HG02884 (cell line): ENCODE data around the gene RUNX2.
"Not testable (repeated sequence)": the region's sequence is repeated elsewhere in the genome, so short reads cannot be mapped to it uniquely, and the experiment has no call there.

Experiments used
- ATAC-seq: cut with Tn5 transposase; IDR thresholded peaks from one replicate; pipeline ENCODE4 v1.9.1; 2021; ENCODE audit warnings: mild to moderate bottlenecking, moderate library complexity; ENCODE audit not compliant: unreplicated experiment

The RUNX2 gene

DNA sequence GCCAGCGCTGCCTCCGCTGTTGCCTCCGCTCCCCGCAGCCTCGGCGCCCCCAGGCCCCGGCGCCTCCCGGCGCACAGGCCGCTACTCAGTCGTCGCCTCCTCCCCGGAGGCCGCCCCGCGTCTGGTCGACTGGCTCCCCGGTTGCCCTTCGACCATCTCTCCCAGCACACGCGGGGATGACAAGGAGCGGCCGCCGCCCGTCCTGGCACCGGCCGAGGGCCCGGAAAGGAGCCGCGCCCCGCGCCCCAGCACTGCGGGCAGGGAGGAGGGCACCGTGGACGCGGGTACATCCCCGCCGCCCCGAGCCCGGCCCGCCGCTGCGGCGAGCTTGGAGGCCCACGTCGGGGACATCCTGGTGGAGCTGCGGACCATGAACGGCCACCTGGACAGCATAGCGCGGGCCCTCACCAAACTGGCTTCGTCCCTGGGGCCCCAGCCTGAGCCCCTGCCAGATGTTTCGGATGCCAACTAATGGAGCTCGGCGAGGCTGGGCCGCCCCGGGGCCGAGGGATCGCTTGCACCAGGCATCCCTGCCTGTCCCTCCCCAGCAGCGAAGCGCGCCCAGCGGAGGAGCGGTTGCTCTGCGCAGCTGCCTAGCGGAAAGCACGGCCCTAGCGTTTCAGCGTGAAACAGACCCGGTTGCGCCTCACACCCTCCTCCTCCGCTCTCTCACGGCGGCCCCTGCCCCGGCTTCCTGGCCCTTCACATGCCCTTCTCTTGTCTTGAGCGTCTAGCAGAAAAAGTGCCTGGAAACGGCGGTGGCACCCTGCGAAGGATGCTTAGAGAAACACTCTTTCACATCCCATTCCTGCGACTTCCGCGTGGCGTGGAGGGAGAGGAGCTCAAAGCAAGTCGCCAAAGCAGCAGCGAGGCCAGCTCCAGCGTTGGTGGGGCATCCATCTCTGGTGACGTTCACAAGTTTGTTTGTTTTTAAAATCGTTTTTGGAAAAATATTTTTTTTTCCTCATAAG lies 335.4 kb downstream of the RUNX2 start:
- ATAC-seq: no peak

- ATAC-seq: no peak
These were observed 336.6 kb downstream of the RUNX2 start for GRCh38 chr6:45664707-45665106.

DNA sequence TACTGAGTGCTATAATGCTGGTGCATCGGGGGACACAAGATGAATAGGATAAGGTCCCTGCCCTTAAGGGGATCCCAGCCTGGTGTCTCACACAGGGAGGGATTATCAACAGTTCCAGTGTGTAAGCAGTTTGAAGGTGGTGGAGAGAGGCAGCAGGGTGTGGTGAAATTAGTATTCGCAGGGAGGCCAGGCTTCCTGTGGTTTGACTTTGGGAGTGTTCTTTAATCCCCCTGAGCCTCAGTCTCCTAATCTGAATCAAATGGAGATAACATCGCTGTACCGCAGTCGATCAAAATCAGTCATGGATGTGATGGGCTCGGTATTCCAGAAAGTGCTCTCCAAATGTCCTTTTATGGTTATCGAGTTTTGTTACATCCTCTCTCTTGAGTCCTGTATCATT lies 337.7 kb downstream of the RUNX2 start:
- no peak for ATAC-seq

- ATAC-seq: no peak
These were observed 338.7 kb downstream of the RUNX2 start for GRCh38 chr6:45666846-45667245.

GRCh38 chr6:45667300-45667699 lies 339.2 kb downstream of the RUNX2 start:
- ATAC-seq: no peak

GRCh38 chr6:45667766-45668165 lies 339.6 kb downstream of the RUNX2 start:
- ATAC-seq: no peak

- ATAC-seq: no peak
These were observed 340.6 kb downstream of the RUNX2 start for GRCh38 chr6:45668705-45669104.

GRCh38 chr6:45673167-45673566 lies 345.0 kb downstream of the RUNX2 start:
- ATAC-seq: not testable (repeated sequence)

GRCh38 chr6:45675166-45675565 lies 347.0 kb downstream of the RUNX2 start:
- not testable (repeated sequence) for ATAC-seq

DNA sequence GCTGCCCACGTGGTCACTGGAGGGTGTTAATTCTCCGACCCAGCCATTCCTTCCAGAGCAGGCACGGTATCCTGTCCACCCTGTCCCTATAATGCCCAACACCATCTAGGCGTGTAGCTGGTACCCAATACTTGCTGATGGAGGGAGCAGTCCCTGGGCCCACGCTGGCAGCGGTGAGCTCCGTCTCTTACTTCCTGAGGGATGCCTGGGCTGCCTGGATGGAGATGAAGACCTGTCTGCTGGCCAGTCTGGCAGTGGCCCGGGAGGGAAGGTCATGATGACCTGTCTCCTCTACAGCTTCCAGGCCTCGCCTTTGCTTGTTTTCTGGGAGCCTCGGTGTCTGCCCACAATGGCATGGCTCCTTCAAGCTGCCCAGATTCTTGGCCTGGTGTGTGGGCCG lies 347.5 kb downstream of the RUNX2 start:
- no peak for ATAC-seq

GRCh38 chr6:45676380-45676779 lies 348.2 kb downstream of the RUNX2 start:
- no peak for ATAC-seq

DNA sequence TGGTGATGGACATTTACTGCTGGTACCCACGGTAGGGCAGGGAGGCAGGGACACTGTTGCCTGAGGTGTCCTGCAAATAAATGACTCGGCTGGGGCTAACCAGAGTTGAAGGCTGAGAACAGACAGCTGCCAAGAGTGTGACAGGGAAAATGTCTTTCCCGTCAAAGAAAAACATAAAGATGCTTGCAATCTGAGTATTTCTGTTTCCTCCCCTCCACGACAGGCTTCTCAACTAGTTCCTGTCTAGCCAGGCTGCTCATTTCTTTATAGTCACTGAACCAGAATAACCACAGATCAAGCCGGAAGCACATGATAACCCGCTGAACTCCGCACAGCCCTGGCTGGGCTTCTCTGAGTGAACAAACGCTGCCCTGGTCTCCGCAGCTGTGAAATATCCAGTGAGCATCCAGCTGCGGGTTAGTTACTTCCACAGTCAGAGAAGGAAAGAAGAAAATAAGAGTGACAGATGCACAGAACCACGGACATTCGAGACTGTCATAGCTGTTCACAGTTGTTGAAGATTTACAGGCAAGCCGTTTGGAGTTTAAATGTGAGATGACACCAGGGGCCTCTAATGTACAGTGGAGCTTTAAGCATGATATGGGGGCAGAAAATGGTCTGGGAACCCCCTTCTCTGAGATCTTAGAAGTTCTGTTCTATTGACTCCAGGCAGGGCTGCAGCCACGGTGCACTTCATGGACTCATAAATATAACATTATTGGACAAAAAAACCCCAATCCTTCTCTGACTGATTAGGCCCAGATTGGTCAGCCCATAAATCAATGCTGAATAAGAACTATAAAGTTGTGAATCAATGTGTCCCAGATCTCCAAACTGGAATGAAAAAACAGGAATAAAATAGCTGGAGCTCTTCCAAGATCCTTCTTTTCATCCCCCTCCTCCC lies 349.5 kb downstream of the RUNX2 start:
- peak; percentile 45 for ATAC-seq

GRCh38 chr6:45678285-45678607 lies 350.1 kb downstream of the RUNX2 start:
- ATAC-seq: no peak

- no peak for ATAC-seq
These were observed 351.0 kb downstream of the RUNX2 start for GRCh38 chr6:45679163-45679562.

DNA sequence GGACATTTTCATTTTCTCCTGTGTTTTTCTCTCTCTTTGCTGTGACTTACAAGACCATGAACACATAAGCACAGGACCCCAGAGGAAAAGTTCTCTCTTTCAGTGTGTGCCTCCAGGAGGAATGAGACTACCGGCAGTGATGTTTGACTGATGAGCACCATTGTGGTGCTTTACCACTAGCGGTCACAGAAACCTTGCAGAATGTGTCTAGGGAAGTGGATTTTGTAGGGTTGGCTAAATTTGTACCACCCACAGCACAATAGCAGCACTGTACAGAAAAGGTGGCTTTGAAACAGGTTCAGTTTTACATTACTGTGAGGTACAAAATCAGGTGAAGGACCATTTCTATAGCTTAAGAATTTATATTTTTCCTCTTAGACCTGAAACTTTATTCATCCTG lies 351.5 kb downstream of the RUNX2 start:
- ATAC-seq: no peak

DNA sequence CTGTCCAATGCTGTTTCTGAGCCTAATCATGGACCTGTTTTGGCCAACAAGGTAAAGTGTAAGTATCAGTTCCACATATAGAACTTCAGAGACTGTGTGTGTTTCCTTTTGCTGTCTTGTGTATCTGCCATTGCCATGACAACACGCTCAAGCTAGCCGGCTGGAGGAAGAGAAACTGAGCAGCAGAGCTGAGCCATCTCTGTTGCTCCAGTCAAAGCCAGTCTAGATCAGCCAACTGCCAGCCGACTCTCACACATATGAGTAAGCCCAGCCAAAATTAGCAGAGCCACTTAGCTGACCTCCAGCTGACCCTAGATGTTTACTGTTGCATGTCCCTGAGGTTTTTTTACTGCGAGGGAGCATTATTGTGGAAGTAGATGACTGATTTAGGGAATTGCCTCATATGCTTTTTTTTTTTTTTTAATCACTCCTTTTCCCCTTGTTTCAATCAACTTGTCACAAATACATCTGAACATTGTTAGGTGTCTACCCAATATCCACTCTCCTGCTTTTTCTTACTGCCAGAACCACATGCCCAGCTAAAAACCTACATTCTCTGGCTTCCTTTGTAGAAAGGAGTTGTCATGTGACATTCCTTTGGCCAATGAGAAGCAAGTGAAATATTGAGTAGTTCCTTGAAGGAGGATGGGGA lies 353.9 kb downstream of the RUNX2 start:
- peak; percentile 93 for ATAC-seq

DNA sequence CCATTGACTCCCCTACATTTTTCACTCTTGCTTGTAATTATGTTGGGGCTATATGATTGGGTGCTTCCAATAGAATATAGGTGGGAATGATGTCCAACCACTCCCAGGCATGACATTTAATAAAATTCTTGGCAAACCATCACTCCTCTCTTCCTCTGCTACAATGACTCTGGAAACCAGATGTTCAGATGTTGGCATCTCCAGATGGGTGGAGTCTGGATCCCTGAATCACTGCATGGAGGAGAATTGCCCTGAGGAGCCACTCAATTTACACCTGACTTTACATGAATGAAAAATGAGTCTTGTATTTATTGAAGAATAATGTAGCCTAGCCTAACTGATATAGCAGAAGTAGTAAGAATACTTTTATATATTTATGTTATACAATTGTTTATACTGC lies 356.3 kb downstream of the RUNX2 start:
- no peak for ATAC-seq

DNA sequence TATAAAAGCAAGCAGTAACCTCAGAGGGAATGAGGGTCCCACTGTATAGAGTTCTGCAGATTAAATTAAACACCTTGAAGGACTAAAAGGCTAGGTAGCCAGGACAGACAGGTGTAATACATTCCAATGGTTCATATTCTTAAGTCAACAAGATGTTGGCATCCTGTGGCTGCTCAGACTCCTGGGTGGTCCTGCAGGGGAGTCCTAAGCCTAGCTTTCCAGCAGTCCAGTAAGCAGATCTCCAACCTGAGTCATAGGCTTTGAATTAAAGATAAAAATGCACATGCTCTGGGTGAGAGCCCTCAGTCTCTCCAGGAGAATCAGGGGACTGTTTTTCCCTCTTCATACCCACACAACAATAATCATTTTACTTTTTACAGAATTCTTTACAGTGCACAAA lies 356.9 kb downstream of the RUNX2 start:
- ATAC-seq: no peak

DNA sequence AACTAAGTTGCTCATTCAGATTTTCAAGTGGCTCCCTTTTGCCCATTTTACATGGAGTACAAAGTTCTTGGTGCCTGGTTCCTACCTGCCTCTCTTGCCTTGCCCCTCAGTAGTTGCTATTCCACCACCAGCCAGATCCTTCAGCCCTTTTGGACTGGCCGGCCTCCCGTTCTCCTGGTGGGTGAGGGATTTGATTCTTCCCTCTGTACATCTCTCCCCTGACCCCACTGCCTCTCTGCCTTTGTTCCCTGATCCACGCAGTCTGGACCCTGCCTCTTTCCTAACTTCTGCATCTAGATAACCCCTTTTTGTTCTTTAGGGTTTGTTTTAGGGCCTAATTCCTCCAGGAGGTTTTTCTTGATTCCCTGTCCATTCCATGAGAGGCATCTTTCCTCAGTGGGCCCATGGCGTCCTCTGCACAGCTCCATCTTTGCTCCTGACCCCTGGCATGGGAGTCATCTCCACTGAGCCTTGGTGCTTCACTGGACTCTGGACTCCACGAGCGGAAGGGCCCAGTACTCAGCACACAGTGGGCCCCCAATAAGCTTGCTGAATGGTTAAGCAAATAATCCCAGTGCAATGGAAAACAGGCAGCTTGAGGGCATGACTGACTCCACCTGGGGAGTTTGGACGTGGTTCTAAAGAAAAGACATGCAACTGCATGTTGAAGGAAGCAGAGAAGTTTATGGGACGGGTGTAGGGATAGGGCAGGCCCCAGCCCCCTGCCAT lies 358.9 kb downstream of the RUNX2 start:
- ATAC-seq: no peak

DNA sequence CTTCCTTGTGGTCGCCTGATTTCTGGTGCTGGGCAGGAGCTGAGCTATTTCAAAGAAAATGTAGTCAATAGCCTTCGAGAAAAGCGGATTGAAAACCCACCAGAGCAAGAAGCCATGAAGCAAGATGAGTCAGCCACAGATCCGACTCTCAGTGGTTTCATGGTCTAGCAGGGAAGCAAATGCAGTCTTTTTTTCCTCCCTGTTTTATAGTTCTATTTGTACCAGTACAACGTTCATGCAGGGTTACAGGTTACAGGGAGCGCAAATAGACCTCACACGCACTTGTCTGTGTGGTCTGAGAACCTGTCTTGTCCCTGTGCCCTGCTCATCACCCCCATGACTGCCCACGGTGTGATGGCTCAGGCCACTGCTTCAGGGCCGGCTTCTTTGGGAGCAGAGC lies 359.4 kb downstream of the RUNX2 start:
- ATAC-seq: peak; percentile 91

DNA sequence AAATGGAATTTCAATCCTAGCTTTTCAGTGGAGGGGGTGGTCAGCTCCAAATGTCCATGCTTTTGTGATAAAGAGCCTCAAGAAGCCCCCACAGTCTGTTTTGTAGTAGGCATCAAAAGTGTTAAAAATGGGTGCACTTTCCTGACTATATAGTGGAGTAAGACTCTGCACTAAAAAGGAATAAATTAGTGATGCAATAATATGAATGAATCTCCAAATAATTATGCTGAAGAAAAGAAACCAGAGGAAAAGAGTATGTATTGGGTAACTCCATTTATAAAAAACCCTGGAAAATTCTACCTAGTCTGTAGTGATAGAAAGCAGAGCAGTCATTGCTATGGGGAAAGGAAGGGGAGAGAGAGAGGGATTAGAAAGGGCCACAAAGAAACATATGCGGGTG lies 360.1 kb downstream of the RUNX2 start:
- no peak for ATAC-seq
